Left hindlimb (tissue), 1 donor: Measurements from ENCODE around the gene TRPM5.

Experiments used
- DNase-seq: peaks from one replicate; pipeline ENCODE4 v3.0.0-alpha.2; 2018

TRPM5 gene

GRCh38 chr11:2402890-2403645 lies 41.2 kb downstream of the TRPM5 start:
- no peak for DNase-seq

- DNase-seq = no peak
Observed at GRCh38 chr11:2402106-2402505, 42.2 kb downstream of the TRPM5 start.

- no peak for DNase-seq
Observed at GRCh38 chr11:2401436-2401984, 42.8 kb downstream of the TRPM5 start.

GRCh38 chr11:2400762-2401435 lies 43.4 kb downstream of the TRPM5 start:
- no peak for DNase-seq

- DNase-seq = peak; percentile 100
Observed at GRCh38 chr11:2400069-2400761, 44.1 kb downstream of the TRPM5 start, which contains the start of gene TSSC4. TSS of gene TSSC4 (plus strand) at chr11:2400750. CDS start at chr11:2402634, 1,884 bp downstream.

- no peak for DNase-seq
Observed at GRCh38 chr11:2399488-2400068, 44.7 kb downstream of the TRPM5 start.

GRCh38 chr11:2398664-2399355 lies 45.5 kb downstream of the TRPM5 start:
- no peak for DNase-seq

GRCh38 chr11:2397005-2397404 lies 47.3 kb downstream of the TRPM5 start:
- DNase-seq = no peak

- DNase-seq = no peak
Observed at GRCh38 chr11:2396471-2396870, 47.8 kb downstream of the TRPM5 start.

- no peak for DNase-seq
Observed at GRCh38 chr11:2395856-2396255, 48.5 kb downstream of the TRPM5 start.

- no peak for DNase-seq
Observed at GRCh38 chr11:2395211-2395730, 49.0 kb downstream of the TRPM5 start.

- no peak for DNase-seq
Observed at GRCh38 chr11:2394818-2395105, 49.6 kb downstream of the TRPM5 start.
